HEK293T (cell line): ENCODE results near the gene KCNB1.

Experiments used
- CTCF ChIA-PET: fragments of 350-600 bp; formaldehyde crosslinking; extraction: SDS; loops from one replicate; lab custom pipeline; 2021; ENCODE audit warnings: antibody characterized with exemption, inconsistent platforms; lab: Yijun Ruan, JAX
- POLR2A ChIA-PET: fragments of 350-600 bp; formaldehyde crosslinking; extraction: SDS; loops from one replicate; lab custom pipeline; 2020; ENCODE audit warnings: antibody characterized with exemption, inconsistent platforms; lab: Yijun Ruan, JAX
- DNase-seq: peaks from one replicate; pipeline ENCODE4 v3.0.0; 2012; ENCODE audit warnings: mixed read lengths; ENCODE audit errors: extremely low spot score
- ARNT ChIP-seq: fragments of 450-650 bp; IDR thresholded peaks from 2 replicates; pipeline ENCODE4 v1.6.1; 2017; ENCODE audit warnings: mild to moderate bottlenecking
- BHLHE40 ChIP-seq: fragments of 450-650 bp; IDR thresholded peaks from 2 replicates; pipeline ENCODE4 v1.6.1; 2016; ENCODE audit warnings: mild to moderate bottlenecking, moderate library complexity, borderline replicate concordance
- CTBP1 ChIP-seq: fragments of 450-650 bp; IDR thresholded peaks from 2 replicates; pipeline ENCODE4 v1.6.1; 2016; ENCODE audit warnings: borderline replicate concordance
- ELF4 ChIP-seq: fragments of 450-650 bp; IDR thresholded peaks from 2 replicates; pipeline ENCODE4 v1.6.1; 2017; ENCODE audit warnings: antibody characterized with exemption
- FOXA1 ChIP-seq: fragments of 450-650 bp; IDR thresholded peaks from 2 replicates; pipeline ENCODE4 v1.6.1; 2016; ENCODE audit warnings: mild to moderate bottlenecking
- FOXK2 ChIP-seq: fragments of 450-650 bp; IDR thresholded peaks from 2 replicates; pipeline ENCODE4 v1.6.1; 2016; ENCODE audit warnings: mild to moderate bottlenecking
- FOXM1 ChIP-seq: fragments of 450-650 bp; IDR thresholded peaks from 2 replicates; pipeline ENCODE4 v1.6.1; 2017; ENCODE audit warnings: mild to moderate bottlenecking, borderline replicate concordance
- HDGF ChIP-seq: fragments of 450-650 bp; IDR thresholded peaks from 2 replicates; pipeline ENCODE4 v1.6.1; 2017; ENCODE audit warnings: antibody characterized with exemption, borderline replicate concordance
- L3MBTL2 ChIP-seq: fragments of 450-650 bp; conservative IDR thresholded peaks from 2 replicates; pipeline ENCODE4 v1.6.1; 2016; ENCODE audit warnings: mild to moderate bottlenecking
- LEF1 ChIP-seq: fragments of 450-650 bp; IDR thresholded peaks from 2 replicates; pipeline ENCODE4 v1.6.1; 2017; ENCODE audit warnings: mild to moderate bottlenecking, borderline replicate concordance
- NFRKB ChIP-seq: fragments of 450-650 bp; IDR thresholded peaks from 2 replicates; pipeline ENCODE4 v1.6.1; 2016; ENCODE audit warnings: mild to moderate bottlenecking, moderate library complexity
- PKNOX1 ChIP-seq: fragments of 450-650 bp; IDR thresholded peaks from 2 replicates; pipeline ENCODE4 v1.6.1; 2016
- SP1 ChIP-seq: fragments of 450-650 bp; IDR thresholded peaks from 2 replicates; pipeline ENCODE4 v1.6.1; 2017
- SUZ12 ChIP-seq: fragments of 450-650 bp; IDR thresholded peaks from 2 replicates; pipeline ENCODE4 v1.6.1; 2016; ENCODE audit warnings: mild to moderate bottlenecking
- TARDBP ChIP-seq: fragments of 450-650 bp; IDR thresholded peaks from 2 replicates; pipeline ENCODE4 v1.6.1; 2016
- ZNF384 ChIP-seq: fragments of 450-650 bp; IDR thresholded peaks from 2 replicates; pipeline ENCODE4 v1.6.1; 2016

The KCNB1 gene

DNA sequence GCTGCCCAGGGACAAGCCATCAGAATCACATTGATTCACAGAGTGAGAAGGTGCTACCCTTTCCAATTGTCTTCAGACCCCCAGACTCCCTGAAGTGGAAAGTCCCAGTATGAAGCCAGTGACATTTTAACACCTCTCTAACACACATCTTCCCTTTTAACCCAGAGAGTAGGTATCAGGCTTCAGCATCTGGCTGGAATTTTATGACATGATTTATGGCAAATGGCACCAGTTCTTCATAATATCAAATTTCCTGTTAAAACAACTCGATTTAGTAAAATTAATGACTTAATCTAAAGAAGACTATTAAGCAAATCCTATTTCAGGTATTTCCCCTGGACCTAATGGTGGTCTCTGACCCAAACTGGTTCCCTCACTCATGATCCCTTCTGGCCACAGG is 25.0 kb downstream of the KCNB1 start:
- ChIA-PET CTCF (no interaction called here), POLR2A (no interaction called here)
- no peak for TF ChIP-seq FOXM1
- no peak for TF ChIP-seq ELF4
- TF ChIP-seq L3MBTL2 = no peak
- TF ChIP-seq PKNOX1 = peak; percentile 36; the same call in 1 of the 2 replicates
- TF ChIP-seq LEF1 = no peak
- TF ChIP-seq NFRKB = no peak
- no peak for TF ChIP-seq BHLHE40
- no peak for TF ChIP-seq SUZ12
- DNase-seq = no peak

DNA sequence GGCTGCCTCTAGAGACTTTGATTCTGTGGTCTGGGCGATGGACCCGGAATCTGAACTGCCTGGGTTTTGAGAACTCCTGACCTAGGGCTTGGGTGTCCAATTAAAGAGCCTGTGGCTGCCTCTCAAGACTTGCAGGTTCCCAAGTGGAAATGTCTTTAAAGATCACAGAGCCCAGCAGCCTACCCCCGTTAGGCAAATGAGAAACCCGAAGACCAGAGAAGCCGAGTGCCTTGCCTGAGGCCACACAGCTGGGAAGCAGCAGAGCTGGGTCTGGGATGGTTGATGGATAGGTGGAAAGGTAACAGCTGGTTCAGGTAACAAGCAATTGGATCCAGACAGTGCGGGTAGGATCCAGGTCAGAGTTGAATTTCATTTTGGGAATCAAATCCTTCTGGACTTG is 25.8 kb downstream of the KCNB1 start:
- DNase-seq = no peak
- ChIA-PET CTCF (no interaction called here), POLR2A (no interaction called here)
- TF ChIP-seq FOXM1 (no peak), L3MBTL2 (no peak), ZNF384 (no peak), SUZ12 (no peak), LEF1 (no peak), ARNT (no peak), NFRKB (no peak), CTBP1 (no peak), PKNOX1 (no peak), BHLHE40 (no peak), TARDBP (no peak), FOXA1 (no peak), SP1 (no peak), ELF4 (no peak), HDGF (no peak), FOXK2 (no peak)

DNA sequence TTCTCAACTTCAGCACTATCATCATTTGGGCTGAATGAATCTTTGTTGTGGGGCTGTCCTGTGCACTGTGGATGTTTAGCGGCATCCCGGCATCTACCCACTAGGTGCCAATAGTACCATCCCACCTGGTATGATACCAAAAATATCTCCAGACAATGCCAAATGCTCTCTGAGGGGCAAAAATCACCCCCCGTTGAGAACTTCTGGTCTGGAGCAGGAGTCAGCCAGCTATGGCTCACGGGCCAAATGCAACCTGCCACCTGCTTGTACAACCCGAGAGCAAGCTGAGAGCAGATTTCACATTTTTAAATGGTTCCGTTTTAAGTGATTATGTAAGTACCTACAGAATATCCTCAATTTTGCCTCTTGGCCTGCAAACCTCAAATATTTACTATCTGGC is 26.8 kb downstream of the KCNB1 start:
- CTCF ChIA-PET = no interaction called here
- TF ChIP-seq CTBP1 (no peak), PKNOX1 (no peak), HDGF (no peak), ARNT (no peak), FOXK2 (no peak), ZNF384 (no peak), L3MBTL2 (no peak), LEF1 (no peak), SP1 (no peak), SUZ12 (no peak), FOXA1 (no peak), ELF4 (no peak), TARDBP (no peak), BHLHE40 (no peak), NFRKB (no peak), FOXM1 (no peak)
- no peak for DNase-seq
- POLR2A ChIA-PET = no interaction called here

DNA sequence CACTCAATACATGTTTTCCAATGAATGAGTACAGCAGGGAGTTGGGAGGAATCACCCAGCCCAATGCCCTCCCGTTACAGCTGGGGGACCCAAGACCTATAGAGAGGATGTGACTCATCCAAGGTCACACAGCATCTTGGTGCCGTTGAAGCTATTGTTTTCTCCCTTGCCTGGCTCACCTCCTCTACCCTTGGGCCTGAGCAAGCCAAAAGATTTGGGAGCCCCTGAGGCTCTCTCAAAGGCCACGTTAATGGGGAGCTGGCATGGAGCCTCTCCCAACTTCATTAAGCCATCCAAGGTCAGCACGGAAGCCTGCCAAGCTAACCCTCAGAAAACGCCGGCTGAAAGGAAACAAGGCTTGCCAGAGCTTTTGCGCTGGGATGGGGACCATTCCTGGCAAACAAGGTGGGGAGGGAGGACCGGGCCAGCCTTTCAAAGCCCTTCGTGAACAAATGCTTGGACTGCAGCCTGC is 30.4 kb downstream of the KCNB1 start:
- ChIA-PET CTCF (no interaction called here), POLR2A (no interaction called here)
- TF ChIP-seq SP1 = no peak
- no peak for TF ChIP-seq ARNT
- TF ChIP-seq CTBP1 = no peak
- TF ChIP-seq FOXA1 = no peak
- TF ChIP-seq ELF4 = no peak
- TF ChIP-seq HDGF = no peak
- TF ChIP-seq PKNOX1 = no peak
- TF ChIP-seq SUZ12 = no peak
- TF ChIP-seq LEF1 = no peak
- no peak for TF ChIP-seq NFRKB
- no peak for TF ChIP-seq FOXM1
- no peak for TF ChIP-seq TARDBP
- TF ChIP-seq FOXK2 = no peak
- no peak for TF ChIP-seq ZNF384
- no peak for TF ChIP-seq L3MBTL2
- no peak for DNase-seq

GRCh38 chr20:49450281-49450721 is 32.2 kb downstream of the KCNB1 start:
- TF ChIP-seq LEF1 = no peak
- CTCF ChIA-PET = no interaction called here
- POLR2A ChIA-PET = no interaction called here
- no peak for DNase-seq

- DNase-seq = peak; percentile 43
- POLR2A ChIA-PET = no interaction called here
- CTCF ChIA-PET = no interaction called here
- TF ChIP-seq L3MBTL2 (peak; percentile 46; the same call in 1 of the 2 replicates), HDGF (no peak), TARDBP (no peak)
Measured at GRCh38 chr20:49448917-49449316, 33.6 kb downstream of the KCNB1 start.
